GM10248 (cell line): ENCODE data around the gene EPAS1.

Experiments
- CTCF ChIA-PET: fragments of 300-600 bp; sonication (Branson Sonifier 250); formaldehyde crosslinking; extraction: SDS; loops from one replicate; lab custom pipeline; 2021; ENCODE audit warnings: antibody characterized with exemption; lab: Yijun Ruan, JAX
- POLR2A ChIA-PET: fragments of 350-650 bp; sonication (Branson Sonifier 250); formaldehyde crosslinking; extraction: SDS; loops from one replicate; lab custom pipeline; 2020; ENCODE audit warnings: antibody characterized with exemption; lab: Yijun Ruan, JAX
- DNase-seq: peaks from one replicate; pipeline ENCODE4 v3.0.0; 2012; ENCODE audit errors: extremely low spot score
- CTCF ChIP-seq: IDR thresholded peaks from 2 replicates; pipeline ENCODE4 v1.5.1; 2012; ENCODE audit warnings: mild to moderate bottlenecking, low read depth; ENCODE audit errors: extremely low read depth, missing control alignments, control extremely low read depth

Gene EPAS1

GRCh38 chr2:46269544-46270273, 27.5 kb upstream of the EPAS1 start:
- POLR2A ChIA-PET, result no interaction called here
- CTCF ChIA-PET, result interaction anchor here (0.6 to 1.8 kb wide), 4 partner anchors 9 to 25 kb away, joined by 3 to 5 read pairs (median 4); no protein-coding TSS in a partner anchor
- TF ChIP-seq CTCF, result no peak
- DNase-seq, result no peak

GRCh38 chr2:46270384-46270783, 26.8 kb upstream of the EPAS1 start:
- ChIA-PET POLR2A (no interaction called here), CTCF (interaction anchor here (0.6 to 1.8 kb wide), 6 partner anchors 8 to 70 kb away, joined by 3 to 5 read pairs (median 3); no protein-coding TSS in a partner anchor)
- no peak for DNase-seq
- no peak for TF ChIP-seq CTCF

- POLR2A ChIA-PET, result no interaction called here
- CTCF ChIA-PET, result interaction anchor here (1.0 to 2.4 kb wide), 4 partner anchors 9 to 263 kb away, joined by 3 to 7 read pairs (median 3); no protein-coding TSS in a partner anchor
- DNase-seq, result no peak
- no peak for TF ChIP-seq CTCF
Observed at GRCh38 chr2:46273225-46273863, 23.9 kb upstream of the EPAS1 start.

DNA sequence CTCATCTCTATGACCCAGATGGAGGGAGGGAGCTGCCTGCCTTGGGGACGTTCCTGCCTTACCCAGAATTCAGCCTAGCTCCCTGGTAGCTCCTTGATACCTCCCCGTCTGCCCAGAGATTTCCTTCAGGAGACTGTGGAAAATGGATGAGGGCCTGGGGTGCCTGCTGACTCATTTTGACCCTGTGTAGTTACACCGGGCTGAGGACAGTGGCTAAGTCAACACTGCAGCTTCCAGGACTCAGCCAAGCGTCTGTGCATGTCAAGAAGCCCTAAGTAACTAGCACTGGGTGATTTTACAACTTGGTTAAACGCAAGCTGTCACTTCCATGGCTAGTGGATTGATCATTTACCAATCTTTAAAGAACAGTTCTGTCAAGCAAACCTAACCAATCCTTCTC, 23.3 kb upstream of the EPAS1 start:
- no peak for TF ChIP-seq CTCF
- ChIA-PET CTCF (interaction anchor here (1.0 to 2.4 kb wide), 4 partner anchors 10 to 264 kb away, joined by 3 to 7 read pairs (median 3); no protein-coding TSS in a partner anchor), POLR2A (no interaction called here)
- DNase-seq, result no peak

GRCh38 chr2:46274586-46274985, 22.6 kb upstream of the EPAS1 start:
- ChIA-PET POLR2A (no interaction called here), CTCF (interaction anchor here (2.4 kb wide), 1 partner anchor 10 kb away, joined by 7 read pairs; no protein-coding TSS in a partner anchor)
- no peak for TF ChIP-seq CTCF
- no peak for DNase-seq

DNA sequence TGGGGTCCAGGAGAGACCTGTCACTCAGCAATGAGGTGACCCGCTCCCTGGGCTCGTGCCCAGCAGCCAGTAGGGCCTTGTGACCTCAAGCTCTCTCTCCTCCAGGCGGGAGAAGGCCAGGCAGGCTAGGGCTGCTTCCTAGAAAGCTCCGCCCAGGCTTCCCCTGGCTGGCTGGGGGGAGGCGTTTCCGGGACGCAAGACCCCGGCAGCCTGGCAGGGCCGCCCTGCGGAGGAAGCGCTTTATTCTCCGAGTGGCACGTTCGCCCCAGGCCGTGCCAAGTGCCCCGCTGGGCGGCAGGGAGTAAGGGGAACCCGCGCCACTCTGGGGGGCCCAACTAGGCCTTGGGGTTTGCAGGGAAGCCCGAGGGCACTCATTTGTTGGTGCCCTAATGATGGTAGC, 21.2 kb upstream of the EPAS1 start:
- ChIA-PET CTCF (no interaction called here), POLR2A (no interaction called here)

More for the DNA sequence above, 21.2 kb upstream of the EPAS1 start:
- DNase-seq, result no peak
- TF ChIP-seq CTCF, result no peak
